Stimulated activated CD4-positive, alpha-beta T cell treated with anti-CD3 and anti-CD28 coated beads, Interleukin-2, amount 100 ng/mL, for 24 hours (primary cell): Measurements from ENCODE around the gene CDK11A.
"Not testable (repeated sequence)": the region's sequence is repeated elsewhere in the genome, so short reads cannot be mapped to it uniquely, and the experiment has no call there.

ENCODE experiments used
- DNase-seq, 2 donors: peaks; one replicate each; pipeline ENCODE4 v3.0.0-alpha.2; 2020

Gene CDK11A

DNA sequence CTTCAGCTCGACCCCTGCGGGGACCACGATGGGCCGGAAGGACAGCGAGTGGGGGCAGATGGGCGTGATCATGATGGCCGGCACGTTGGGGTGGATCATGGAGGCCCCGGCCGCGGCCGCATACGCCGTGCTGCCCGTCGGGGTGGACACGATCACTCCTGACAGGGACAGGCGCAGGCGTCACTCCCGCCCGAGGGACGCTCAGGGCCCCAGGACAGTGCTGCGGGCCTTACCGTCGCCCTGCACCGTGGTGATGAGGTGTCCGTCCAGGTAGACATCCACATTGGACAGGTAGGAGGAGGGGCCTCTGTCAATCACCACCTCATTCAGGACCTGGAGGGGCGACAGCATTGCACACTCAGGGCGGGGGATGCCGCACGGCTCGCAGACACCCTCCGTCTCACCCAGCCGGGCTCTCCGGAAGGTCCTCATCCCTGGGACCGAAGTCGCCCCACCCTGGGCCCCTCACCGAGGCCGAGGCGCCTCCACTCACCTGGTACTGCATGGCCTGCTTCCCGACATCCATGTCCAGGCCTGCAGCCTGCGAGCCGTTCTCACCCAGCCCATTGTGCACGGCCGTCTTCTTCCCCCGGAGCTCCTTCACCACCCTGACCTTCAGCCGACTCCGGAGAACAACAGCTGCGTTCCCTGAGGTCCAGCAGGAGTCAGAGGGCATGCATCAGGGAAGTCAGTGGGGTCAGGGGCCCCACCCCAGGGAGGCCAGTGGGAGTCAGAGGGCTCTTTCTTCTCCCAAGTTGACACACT, 30.1 kb upstream of the CDK11A start:
- DNase-seq = no peak

DNA sequence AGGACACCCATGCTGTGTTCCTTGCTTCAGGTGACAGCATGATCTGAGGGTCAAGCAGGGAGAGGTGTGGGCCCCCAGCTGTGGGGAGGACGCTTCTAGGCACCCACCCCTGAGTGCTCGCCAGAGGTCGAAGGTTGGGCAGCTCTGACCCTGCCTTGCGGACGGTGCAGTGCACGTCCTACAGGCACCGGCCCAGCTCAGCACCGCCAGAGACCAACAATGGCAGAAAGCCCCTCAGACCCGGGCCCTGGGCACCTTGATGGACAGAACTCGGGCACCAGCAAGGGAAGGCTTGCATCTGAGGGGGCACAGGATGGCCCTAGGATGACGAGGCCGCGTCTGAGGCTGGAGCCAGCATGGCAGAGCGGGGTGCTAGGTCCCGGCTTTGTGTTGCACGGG, 29.4 kb upstream of the CDK11A start:
- DNase-seq = no peak

DNA sequence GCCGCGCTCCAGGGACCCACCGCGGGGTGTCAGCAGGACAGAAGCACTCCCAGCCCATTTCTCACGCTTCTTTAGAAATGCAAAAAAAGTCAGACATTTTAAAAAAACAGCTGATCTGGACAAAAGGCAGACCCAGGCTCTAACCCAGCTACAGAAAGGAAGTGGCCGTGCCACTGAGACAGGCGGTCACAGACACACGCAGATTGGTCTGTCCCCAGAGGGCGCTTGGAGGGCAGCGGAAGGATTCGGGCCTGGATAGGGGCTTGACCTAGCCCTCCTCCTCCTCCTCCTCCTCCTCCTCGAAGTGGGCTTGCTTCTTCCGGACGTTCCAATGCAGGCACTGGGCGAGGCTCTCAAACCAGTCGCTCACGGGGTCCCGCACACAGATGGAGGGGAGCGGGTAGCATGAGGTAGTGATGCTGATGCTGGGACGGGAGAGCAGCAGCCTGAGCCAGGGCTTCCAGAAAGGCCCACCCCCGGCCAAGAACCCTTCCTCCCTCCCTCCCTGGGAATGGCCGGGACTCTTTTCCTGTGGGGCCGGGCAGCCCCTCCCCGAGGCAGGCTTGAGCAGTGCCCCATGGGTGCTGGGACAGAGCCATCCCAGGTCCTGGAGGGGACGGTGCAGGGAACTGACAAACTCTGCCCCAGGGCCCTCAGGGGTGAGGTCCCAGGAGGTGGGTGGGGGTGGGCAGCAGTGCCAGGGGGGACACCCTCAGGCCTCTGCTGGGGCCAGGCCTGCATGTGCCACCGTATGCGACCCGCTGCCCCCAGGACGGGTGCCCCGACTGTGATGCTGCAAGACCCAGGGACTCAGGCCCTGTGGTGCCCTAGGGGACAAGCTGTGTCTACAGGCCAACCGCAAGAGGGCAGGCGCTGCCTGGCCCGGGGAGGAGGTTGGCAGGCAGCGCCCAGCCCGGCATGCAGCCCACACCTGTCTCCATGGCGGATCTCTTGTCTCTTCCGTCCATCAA, 28.8 kb upstream of the CDK11A start:
- DNase-seq = no peak

DNA sequence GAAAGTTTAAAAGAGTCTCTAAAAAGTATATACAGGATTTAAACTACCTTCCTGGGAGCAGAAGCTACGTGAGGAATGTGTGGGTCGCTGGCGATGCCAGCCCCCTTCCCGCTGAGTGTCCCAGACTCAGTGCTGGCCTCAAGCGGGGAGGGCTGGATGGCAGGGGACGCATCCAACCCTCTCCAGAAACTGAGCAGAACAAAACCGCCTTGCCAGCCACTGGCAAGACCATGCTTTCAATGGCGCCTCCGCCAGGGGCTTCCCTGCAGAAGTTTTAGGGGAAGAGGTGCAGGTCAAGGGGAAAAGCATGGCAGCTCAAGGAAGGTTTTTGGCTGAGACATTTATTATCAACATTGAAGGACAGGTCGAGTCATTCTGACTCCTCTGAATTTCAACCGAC, 28.0 kb upstream of the CDK11A start:
- DNase-seq = no peak

DNA sequence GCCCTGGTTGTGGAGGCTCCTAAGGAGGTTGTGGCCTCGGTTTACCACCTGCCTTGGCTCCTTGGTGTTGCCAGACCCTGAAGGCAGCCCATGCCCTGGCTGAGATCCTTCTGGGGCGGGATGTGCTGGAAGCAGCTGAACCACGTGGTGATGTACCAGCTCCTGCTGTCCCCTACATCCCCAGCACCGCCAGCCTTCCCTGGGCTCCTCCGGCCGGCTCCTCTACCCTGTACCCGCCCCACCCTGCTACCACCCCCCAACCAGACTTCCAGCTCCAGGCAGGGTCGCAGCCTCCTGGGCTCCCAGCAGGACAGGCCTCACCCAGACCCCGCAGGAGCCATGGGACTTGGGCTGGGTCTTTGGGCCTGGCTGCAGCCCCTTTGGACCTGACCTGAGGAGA, 25.8 kb upstream of the CDK11A start:
- DNase-seq = not testable (repeated sequence)

DNA sequence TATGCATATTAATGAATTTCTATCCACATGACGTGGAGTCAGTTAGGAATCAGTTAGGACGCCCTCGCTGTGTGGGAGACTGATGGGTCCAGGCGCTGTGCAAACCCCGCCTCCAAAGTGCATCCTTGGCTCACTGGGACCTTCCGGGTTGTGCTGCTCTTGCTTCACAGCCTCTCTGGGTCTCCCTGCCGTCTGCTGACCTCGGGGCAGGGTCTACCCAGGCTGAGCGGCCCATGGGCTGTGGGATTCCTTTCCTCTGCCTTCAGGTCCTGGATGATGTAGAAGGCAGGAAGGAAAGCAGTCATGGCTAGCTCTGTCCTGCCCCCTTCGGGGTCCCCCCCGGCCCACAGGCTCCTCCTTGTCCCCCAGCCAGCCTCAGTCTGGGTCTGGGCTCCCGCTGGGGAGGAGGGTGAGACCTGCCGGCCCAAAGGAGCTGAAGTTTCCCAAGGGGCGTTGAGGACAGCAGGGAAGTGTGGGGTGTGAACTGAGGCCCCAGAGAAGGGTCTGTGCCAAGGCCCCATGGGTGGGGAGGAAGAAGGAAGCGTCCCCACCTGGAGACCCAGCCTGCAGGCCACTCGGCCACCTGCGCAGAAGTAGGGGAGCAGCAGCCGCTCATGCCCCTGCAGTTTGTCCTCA, 24.6 kb upstream of the CDK11A start:
- no peak for DNase-seq

DNA sequence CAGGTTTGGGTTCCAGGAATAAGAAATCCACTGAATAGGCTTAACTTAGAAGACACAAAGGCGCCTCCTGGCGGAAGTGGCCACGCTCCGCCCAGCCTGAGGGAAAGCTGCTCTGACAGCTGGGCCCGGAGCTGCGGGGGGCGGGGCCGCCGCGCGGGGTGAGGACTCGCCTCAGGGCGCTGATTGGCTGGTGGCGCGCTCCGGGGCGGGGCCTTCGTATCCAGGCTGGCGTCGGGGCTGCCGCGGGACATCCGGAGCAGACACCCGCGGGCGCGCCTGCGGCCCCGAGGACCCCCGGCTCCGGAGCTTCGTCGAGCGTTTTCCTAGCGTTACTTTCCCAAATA, 22.4 kb upstream of the CDK11A start:
- DNase-seq = not testable (repeated sequence)

DNA sequence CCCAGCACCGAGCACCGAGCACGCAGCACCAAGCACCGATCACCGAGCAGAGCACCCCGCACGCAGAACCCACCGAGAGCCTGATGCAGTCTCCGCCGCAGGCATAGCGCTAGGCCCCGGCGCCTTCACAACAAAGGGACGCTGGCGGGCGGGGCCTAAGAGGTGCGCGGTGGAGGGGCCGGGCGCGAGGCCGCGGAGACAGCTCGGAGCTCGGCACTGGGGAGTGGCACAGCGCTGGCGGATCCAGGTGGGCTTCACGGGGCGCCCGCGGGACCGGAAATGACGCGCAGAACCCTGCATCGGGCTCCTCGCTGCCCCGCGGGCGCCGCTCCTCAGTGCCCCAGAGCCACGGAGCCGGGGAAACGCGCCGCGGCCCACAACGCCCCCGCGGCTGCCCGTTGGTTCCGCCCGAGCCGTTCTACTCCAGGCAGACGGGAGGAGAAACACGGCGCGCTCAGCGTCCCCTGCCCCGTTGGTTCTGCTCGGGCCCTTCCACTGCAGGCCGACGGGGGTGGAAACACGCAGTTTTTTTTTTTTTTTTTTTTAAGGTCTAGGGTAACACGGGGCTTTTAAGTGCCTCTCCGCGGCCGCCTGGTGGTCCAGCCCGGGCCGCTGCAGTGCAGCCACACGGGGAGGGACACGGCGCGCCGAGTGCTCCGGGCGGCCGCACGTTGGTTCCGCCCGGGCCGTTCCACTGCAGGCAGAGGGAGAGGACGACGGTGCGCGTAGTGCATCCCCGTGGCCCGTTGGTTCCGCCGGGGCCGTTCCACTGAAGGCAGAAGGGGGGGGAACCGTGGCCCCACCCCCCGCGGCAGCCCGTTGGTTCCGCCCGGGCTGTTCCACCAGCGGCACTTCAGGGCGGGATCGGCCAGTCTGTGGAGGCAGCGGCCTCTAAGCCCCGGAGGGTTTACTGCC, 21.8 kb upstream of the CDK11A start:
- DNase-seq = peak; percentile 86 to 96

DNA sequence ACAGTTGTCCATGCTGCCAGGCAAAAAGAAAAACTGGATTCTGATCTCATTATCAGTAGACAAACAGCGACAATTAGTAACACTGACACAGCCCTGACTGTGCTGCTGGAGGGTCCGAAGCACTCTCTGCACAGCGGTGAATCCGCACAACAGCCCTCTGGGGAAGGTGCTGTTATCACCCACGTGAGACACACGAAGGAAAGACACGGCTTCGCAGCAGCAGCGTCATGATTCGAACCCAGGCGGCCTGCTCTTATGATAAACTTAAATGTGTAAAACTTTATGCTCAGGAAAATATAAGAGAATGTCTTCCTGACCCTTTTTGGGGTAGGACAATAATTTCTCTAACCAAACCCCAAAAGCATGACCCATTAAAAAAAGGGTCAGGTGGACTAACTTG, 18.4 kb upstream of the CDK11A start:
- not testable (repeated sequence) for DNase-seq

DNA sequence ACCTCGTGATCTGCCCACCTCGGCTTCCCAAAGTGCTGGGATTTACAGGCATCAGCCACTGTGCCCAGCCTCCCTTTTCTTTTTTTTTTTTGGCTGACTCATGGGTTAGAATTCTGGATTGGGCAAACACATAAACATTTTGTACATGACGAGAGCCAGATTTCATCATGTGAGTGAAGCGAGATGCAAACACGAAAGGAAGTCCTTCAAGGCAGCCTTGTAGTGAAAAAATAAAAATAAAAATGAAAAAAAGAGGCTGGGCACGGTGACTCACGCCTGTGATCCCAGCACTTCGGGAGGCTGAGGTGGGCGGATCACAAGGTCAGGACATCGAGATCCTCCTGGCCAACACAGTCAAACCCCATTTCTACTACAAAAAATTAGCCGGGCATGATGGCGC, 16.9 kb upstream of the CDK11A start:
- not testable (repeated sequence) for DNase-seq

DNA sequence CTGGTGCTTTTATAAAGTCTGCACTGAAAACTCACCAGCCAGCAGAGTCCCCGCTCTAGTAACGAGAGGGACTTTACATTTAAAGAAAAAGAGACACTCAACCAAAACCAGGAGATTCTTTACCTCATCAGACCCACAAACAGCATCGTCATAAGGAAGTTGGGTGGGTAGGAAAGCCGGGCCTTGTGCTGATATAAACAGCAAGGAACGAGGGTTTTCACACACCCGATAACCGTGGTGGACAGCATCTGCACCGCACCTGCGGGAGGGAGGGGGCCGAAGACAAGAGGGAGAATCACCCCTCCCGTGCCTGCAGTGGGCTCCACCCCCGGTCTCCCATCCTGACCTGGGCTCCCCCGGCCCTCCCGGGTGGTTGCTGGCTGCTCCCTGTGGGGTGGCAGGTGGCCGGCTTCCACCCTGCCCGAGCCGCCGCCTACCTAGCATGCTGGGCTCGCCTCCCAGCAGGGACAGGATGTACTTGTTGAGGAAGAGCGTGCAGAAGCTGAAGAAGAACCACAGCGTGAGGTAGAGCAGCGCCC, 14.7 kb upstream of the CDK11A start:
- DNase-seq = not testable (repeated sequence)

DNA sequence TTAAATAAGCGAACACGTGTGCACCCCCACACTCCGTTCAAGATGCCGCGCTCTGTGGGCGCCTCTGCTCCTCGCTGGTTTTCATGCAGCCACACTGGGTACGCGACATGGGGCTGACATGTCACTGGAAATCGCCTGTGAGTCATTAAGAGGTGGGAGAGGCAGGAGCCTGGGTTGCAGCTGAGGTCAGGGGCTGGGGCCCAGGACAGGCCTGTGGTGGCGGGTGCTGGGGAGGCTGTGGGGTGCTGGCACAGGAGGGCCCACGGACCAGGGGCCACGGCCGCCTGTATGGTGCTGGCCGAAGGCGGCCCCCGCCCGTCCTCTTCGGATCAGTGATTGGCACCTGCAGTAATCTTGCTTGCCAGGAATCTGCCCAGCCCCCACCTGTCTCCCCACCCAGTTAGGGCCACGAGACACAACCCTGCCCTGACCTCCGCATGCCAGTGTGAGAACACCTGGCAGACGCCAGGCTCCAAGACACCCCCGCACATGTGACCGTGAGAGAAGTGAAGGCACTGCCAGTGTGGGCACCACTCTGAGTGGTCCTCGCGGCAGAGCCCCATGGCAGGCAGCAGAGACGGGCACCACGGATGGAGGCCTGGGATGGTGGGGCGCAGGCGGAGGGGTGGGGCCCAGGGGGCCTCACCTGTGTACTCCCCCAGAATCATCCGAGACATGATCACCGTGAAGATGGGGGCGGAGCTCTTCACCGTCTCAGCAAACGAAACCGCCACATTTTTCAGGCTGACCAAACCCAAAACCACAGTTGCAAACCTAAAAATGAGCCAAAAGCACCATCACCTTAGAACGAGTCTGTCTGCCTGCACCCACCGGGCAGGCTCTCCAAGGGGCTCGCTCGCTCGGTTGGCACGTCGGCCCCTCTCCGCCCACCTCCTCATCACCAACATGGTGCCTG, 13.8 kb upstream of the CDK11A start:
- DNase-seq = not testable (repeated sequence)

DNA sequence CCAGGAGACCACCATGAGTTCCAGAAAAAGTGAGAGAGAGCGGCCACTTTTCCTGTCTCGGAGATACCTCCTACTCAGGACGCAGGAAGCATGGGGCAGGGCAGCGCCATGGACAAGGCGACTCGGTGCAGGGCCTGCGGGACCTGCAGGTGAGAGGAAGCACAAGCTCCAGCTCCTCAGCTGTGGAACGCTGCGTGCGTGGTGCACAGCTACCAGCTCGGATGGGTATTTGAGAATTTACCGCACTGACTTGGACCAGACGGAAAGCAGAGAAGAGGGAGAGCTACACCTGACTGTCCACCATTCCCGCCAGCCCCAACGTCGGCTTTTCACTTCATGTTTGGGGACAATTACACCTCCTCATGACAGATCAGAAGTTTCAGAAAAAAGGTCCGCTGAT, 8.2 kb upstream of the CDK11A start:
- DNase-seq = no peak

DNA sequence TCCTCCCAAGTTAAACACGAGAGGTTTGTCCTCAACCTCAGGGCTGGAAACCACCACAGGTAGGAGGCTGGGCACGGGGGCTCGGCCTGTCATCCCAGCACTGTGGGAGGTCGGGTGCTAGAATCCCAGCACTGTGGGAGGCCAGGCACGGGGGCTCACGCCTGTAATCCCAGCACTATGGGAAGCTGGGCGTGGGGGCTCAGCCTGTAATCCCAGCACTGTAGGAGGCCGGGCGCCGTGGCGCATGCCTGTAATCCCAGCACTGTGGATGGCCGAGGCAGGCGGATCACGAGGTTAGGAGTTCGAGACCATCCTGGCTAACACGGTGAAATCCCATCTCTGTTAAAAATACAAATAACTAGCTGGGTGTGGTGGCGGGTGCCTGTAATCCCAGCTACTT, 6.7 kb upstream of the CDK11A start:
- no peak for DNase-seq

DNA sequence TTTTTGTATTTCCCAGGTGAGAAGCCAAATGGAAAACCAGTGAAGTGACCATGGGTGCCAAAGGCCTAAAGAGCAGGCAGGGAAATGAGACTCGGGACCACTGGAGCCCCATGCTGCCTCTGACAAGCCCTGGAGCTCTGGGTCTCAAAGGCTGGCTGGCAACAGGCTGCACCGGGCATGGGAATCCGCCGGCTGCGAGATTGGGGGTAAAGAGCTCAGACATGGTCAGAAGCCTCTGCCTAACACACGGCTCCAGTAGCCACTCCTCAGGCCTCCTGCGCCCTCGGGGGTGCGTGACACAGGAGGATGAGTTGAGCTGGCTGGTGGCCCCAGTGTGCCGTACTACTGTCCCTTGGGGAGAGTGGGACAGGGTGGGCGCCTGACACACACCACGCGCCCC, 6.1 kb upstream of the CDK11A start:
- not testable (repeated sequence) for DNase-seq

DNA sequence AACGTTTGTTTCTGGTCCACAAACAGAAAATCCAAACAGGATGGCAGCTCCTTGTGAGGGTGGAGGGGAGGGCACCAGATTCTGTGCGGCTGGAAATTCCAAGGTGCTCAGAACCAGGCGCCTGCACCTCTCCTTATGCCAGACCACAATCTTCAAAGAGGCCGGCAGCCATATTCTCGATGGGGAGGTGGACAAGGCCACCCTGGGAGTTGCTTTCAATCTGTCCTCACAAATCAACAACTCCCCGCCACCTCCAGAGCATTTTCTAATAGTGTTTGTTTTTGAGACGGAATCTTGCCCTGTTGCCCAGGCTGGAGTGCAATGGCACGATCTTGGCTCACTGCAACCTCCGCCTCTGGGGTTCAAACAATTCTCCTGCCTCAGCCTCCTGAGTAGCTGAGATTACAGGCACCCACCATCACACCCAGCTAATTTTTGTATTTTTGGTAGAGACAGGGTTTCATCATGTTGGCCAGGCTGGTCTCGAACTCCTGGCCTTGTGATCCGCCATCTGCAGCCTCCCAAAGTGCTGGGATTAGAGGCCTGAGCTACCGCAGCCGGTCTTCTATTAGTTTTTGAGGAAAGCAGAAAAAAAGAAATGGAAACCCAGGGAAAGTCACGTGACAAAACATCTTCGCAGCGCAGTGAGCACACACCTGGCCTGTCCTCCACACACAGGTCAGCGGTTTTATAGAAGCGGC, 5.1 kb upstream of the CDK11A start:
- not testable (repeated sequence) for DNase-seq

DNA sequence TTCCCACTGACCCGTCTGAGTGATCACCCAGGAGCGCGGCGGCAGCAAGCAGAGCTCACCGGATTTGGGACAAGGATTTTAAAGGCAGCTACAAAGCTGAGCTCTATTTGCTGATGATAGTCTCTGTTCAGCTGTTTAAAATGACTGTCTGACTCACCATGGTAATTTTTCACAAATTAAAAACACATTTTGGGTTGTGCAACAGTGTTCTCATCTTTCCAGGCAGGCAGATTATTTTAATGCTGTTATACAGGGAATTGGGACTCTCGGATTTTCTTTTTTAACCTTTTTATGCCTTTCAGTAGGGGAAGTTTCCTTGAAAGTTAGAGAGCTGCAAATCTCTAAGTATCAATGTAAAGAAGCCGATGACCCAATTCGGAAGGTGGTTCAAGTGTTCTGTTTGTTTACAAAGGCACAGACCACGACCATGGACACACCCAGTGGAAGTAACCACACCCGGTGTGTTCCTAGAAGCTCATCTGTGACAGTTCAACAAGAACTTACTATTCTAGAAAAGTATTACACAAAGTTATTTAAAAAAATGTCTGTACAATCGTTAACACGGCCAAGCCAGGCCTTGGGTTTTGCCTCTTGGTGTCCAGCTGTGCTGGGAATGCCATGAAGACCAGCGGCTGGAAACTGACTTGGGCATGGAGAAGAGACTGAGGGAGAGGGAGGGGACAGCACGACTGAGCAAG, 4.3 kb upstream of the CDK11A start:
- not testable (repeated sequence) for DNase-seq

DNA sequence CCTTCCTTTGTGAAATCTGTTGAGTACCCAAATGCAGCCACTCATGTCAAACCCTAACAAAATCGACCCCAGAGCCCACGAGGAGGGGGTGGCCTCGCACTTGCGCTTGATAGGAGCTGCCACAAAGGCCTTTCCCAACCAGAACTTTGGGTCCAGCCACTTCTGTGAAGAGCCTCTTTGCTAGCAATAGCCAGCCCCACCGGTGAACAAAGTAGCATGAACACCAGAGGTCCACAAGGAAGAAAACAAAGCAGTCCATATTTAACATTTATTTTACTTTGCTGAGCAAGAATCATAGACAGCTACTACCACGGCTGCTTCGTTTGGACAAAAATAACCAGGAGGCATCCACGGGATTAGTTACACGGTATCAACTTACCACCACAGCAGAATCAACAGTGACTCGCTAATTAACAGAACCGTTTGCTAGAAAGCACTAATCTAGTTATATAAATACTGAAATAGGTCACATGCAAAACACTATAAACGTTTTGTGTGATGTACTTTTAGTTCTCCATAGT, 3.0 kb upstream of the CDK11A start:
- not testable (repeated sequence) for DNase-seq

DNA sequence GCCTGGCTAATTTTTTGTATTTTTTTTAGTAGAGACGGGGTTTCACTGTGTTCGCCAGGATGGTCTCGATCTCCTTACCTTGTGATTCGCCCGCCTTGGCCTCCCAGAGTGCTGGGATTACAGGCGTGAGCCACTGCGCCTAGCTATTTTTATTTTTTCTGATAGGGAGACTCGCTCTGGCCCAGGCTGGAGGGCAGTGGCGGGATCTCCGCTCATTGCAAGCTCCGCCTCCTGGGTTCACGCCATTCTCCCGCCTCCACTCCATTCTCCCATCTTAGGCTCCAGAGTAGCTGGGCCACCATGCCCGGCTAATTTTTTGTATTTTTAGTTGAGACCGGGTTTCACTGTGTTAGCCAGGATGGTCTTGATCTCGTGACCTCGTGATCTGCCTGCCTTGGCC, 1.9 kb upstream of the CDK11A start:
- DNase-seq = not testable (repeated sequence)
